SH-SY5Y (cell line): ENCODE data around the gene C20orf204.
A peak's percentile ranks its signal among the peaks of the same experiment; 100 is the strongest.

Experiments used
- GATA2 ChIP-seq: IDR thresholded peaks from 2 replicates; pipeline ENCODE4 v1.6.1; 2011; ENCODE audit warnings: mild to moderate bottlenecking, low read depth, low read length
- GATA3 ChIP-seq: IDR thresholded peaks from 2 replicates; pipeline ENCODE4 v1.6.1; 2011; ENCODE audit warnings: low read depth, mild to moderate bottlenecking, low read length, moderate library complexity

The C20orf204 gene

DNA sequence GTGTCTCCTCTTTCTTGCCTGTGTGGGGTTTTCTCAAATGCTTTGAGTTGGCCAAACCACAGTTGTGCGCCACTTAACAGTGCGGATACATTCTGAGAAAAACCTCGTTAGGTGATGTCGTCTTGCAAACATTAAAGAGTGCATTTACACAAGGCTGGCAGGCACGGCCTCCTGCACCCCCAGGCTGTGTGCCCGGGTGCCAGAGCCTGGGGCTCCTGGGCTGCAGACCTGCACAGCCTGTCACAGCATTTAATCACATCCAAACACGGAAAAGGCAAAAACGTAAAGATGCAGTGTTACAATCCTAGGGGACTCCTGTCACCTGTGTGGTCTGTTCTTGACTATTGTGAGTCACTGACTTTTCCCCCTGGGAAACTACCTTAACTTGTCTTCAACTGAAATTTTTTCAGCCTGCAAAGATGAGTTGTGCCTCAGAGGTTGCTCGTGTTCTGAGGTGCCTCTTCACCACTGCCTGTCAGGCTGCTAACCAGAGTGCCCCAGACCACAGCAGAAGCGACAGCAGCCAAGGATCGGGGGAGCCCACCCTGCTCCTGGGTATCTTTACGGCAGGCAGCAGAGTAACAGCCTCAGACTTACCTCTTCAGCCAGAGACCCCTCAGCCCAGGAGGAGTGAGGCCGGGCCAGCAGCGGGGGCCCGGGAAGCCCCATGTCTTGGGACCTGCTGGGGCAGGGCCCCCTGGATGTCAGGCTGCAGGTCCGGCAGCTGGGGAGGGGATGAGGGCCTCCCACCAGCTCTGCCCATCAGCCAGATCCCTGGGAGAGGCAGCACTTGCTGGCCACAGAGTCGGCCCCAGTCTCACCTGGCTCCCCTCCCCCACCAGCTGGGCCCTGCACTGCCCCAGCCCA is 683 bp upstream of the C20orf204 start:
- no peak for TF ChIP-seq GATA2
- TF ChIP-seq GATA3: no peak

DNA sequence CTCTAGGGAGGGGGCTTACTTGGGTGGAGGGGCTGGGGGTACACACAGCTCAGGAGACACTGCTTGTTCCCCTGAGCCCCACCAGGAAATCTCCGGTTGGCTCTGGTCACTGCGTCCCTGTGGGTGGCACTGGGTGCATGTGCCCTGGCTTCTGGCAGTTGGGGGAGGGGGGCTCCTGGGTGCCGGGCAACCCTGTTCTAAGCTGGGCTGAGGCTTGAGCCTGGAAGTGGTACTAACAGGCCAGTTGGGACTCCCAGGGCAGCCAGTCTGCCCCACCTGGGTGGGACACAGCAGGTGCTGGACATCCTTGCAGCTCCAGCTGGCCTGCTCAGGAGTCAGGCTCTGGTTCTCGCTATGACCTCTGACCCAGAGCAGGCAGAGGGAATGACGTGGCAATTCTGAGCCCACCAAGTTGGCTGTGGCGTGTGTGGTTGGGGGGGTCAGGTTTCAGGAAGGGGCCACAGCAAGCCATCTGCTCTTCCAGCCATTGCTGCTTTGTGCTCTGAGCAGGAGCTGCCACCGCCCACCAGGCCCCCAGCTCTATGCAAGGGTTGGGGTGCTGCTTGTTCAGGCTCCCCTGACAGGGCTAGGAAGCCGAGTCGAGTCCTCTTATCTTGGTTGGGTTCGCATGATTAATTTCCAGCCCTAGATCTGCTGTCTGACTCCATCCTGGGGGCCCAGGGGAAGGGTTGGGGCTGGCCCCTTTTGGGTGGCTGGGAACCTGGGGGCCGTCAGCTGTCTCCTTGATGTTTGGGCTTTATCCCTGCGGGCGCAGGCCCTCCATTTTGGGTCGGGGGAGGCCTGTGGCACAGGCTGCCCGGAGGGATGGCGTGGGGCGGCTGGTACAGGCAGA is 590 bp downstream of the C20orf204 start:
- TF ChIP-seq GATA2 (no peak), GATA3 (no peak)

DNA sequence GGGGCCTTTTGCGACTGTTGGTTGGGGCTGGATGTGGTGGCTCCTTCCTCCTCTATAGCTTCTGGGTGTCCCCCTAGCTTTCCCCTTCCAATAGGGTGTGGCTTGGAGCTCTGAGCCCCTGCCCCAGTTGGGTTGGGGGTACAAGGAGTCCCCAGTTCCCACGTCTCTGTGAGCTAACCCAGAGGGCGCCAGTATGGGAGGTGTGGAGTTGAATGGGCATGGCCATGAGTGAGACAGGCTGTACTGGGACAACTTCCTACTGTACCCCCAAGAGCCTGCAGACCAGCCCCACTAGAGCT is 1.2 kb downstream of the C20orf204 start:
- TF ChIP-seq GATA3 (no peak), GATA2 (no peak)

DNA sequence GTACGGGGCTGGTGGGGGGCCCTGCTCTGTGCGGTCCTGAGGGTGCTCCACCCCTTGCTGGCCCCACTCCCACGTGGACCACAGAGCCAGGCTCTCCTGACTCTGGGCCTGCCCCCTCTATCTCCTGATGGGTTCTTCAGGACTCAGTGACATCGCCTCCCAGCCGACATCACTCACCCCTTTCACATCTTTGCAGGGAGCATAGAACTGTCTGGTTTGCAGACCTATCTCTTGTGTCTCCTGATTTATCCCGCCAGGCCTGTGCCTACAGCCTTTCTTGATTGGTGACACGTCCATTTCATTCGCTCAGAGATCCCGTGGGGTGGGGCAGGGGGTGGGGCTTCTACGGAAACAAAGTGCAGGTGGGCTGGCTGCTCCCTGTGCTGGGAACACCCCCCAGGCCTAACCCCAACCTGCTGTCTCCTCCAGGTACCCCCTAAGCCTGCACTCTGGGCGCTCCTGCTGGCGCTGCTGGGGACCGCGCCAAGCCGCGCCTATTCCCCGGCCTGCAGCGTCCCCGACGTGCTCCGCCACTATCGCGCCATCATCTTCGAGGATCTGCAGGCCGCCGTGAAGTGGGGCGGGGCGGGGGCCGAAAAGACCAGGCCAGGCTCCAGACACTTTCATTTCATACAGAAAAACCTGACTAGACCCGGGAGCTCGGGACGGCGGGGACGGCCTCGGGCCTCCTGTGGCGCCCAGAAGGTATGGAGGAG is 1.7 kb downstream of the C20orf204 start:
- TF ChIP-seq GATA3: no peak
- 0 out of 2 replicates have a peak, but pooled peaks have one; percentile 16 for TF ChIP-seq GATA2

DNA sequence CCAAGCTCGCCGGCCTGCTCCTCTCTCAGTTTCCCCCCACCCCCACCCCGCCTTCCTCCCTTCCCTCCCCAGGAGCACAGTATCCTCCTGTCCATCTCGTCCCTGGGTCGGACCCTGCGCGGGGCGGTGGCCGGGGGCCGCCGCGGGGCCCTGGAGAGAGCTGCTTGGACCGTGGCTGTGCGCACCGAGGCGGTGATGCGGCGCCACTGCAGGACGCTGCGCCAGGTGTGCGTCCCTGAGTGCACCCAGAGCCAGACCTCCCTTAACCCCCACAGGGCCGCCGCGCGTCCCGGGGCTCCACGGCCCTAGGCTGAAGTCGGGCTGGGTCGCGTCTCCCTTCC is 2.2 kb downstream of the C20orf204 start:
- TF ChIP-seq GATA2 (no peak), GATA3 (no peak)

DNA sequence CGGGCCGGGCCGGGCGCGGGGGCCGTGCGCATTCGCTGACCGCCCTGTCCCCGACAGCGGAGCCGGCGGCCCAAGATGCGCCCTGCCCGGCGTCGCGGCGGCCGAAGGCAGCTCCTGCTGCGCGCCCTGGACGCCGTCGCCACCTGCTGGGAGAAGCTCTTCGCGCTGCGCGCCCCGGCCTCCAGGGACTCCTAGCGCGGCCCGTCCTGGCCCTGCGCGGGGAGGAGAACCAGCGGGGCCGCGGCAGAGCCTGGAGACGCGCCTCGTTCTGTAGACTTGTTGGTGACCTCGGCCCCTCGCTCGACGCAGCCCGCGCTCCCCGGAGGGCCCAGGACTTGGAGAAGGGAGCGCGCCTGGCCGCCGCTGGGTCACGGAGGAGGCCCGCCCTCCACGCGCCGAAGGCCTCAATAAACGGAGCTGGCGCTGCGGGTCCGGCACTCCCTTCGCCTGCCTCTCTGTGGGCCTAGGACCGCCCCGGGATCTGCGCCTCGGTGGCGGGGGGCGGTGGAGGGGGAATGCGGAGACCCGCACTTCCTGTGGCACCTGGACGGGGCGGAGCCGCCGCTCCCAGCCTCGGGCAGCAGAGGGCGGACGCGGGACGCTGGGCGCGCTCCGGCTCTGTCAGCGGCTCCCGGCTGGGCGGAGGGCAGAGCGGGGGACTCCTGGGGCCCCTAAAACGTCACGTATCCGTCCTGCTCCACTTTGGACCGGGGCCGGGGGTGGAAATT is 2.7 kb downstream of the C20orf204 start:
- TF ChIP-seq GATA2 (no peak), GATA3 (no peak)

DNA sequence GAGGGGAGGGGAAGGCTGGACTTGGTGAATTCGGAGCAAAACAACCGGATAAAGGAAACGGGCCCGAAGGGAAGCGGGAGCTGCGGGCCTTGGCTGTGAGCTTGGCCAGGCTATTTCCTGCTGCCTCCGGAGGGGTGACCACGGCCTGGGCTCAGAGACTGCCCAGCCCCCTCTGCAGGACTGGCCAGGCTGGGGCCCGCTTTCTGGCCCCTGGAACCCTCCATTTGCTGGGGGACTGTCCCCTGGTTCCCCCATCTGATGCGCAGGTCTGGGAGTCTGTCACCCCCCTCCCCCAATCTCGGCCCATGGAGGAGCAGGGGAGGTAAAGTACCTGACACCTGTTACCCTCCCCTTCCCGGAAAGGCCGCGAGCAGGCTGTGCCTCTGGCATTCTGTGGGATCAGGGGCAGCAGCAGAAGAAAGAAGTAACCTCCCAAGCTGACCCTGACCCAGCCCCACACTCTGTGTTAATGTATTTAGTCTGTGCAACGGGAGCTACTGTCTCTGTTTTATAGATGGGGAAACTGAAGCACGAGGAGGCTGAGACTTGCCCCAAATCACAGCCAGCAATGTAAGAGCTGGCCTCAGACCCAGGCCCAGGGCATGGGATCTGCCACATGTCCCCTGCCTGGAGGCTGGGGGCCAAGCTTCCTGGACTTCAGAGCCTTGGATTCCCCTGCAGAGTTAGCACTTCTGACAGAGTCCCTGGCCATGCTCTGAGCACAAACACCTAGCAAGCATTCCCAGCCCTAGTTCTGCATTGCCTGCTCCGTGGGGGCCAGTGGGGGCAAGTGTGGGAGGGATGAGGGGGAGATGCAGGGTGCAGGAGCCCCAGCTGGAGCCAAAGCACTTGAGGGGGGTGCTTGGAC is 3.5 kb downstream of the C20orf204 start:
- TF ChIP-seq GATA3: no peak
- no peak for TF ChIP-seq GATA2

DNA sequence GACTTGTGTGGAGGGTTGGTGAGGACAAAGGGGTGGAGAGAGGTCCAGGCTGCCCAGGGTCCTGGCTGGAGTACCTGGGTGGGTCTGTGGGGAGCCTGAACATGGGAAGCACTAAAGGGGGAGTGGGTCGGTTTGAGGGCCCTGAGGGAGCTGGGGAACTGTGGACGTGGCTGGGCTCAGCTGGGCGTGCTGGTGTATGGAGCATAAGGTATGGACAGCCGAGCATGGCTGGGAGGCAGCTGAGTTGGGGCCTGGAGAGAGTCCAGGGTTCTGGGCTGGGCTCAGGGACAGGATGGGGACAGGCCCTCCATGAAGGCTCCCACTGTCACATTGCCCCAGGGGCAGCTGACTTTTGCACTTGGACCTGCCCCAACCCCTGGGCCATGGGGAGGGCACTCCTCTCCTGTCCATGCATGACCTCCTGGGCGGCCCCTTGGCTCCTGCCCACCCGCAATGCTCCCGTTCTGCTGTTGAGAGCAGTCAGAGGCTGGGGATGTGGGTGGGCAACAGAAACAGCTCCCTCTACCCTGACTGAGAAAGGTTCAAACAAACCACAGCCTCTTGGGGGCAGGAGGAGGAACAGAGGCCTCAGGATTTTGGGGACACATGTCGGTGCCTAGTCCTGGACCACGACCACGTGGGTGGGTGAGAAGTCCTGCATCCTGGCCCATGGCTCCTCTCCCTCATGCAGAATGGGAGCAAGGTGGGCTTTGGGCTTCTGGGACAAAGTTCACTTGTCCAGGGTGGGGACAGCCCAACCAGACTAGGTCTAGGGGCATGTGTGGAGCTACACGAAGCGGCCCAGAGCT is 4.5 kb downstream of the C20orf204 start:
- TF ChIP-seq GATA2: no peak
- TF ChIP-seq GATA3: no peak

DNA sequence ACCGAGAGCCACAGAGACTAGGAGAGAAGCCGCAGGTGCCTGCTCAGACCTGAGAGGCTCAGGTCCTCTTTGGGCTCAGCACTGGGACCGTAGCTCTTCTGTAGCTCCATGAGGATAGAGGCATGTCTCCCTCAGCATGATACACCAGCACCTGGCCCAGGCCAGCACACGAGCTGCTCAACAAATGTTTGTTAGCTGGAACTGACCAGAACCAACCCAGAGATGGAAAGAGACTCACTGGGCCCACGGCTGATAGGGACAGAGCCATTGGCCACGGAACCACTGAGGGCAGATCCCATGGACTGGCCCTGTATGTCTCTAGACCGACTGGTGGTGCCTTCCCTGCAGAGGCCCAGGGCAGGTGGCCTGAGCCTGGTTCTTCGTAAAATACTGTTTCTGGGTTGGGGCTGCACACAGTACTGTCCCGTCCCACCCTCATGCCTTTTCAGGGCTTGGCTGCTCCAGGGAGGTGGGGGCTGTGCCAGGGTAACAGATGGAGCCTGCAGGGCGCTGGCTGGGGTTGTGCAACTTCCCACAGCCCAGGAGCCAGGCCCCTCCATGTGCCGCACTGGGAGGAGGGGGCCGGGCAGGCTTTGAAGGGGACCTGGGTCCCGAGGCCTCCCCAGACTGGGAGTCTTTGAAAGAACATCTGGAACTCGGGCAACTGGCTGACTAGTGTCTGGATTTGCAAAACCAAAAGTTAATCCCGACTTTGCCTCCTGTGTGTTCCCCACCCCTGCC is 5.2 kb downstream of the C20orf204 start:
- TF ChIP-seq GATA2: no peak
- no peak for TF ChIP-seq GATA3

DNA sequence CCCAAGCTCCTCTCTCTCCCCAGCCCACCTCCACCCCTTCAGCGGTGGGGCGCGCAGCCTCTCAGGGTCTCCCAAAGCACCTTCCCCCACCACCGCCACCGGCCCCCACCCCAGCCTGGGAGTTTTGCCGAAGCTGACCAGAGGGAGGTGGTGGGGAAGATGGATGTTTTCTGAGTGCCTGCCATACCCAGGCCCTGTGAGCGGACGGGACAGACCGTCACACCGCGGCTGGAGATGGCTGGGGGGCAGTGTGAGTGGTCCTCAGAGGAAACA is 5.7 kb downstream of the C20orf204 start:
- TF ChIP-seq GATA3 (no peak), GATA2 (no peak)

DNA sequence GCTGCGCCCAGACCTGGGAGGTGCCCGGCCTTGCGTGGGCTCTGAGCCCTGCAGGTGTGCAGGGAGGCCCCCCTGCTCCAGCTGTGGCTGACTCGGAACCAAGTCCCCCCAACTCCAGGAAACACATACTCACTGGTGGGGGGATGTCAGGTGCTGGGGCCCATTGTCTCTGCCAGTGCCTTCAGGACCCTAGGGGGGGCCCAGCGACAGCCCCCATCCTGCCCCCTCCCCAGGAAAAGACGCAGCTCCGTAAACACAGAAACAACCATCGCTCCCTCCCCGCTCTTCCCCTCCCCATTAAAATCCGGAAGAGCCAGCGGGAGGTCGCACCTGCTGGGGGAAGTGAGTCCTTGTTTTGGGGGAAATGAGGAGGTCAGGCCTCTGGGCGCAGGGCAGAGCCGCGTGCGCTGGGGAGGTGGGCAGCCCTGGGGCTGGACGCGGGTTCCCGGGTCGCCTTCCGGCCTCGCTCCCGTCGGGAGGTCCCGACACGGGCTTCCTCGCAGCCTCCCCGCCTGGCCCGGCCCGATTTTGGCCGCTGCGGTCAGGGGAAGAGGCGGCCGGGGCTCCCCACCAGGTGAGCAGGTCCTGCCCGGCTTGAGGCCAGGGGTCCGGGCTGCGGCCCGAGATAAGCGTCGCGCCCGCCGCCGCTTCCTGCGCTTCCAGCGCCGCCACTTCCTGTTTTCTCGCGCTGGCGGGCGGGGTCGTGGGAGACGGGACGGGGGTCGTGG is 6.2 kb downstream of the C20orf204 start:
- TF ChIP-seq GATA2 (no peak), GATA3 (no peak)
